Adrenal gland (tissue), 12 donors: ENCODE data around the gene C16orf87. TPM values are rescaled to one million over a fixed set of nuclear protein-coding genes. Genes with fewer than 3 reads are reported as not detected.
"Not testable (repeated sequence)": the region's sequence is repeated elsewhere in the genome, so short reads cannot be mapped to it uniquely, and the experiment has no call there.

Experiments
- DNase-seq, 7 donors: peaks; one replicate each; pipeline ENCODE4 v3.0.0-alpha.2; 2019 to 2020
- H3K27ac ChIP-seq, 5 donors: fragments of 200-600 bp; sonication (generic) in 4 of 5; 1 replicate in 3 of 5; 2 replicates in 2 of 5; pipeline versions ENCODE4 v1.5.1 to v1.8.0; 2016 to 2020; ENCODE audit warnings: mild to moderate bottlenecking in 1 of 5
- H3K27me3 ChIP-seq: fragments of 200-600 bp; 2 replicates; pipeline ENCODE4 v1.8.0; 2021
- H3K36me3 ChIP-seq, 2 donors: fragments of 200-600 bp; replicated peaks in 1 of 2; 1 replicate in 1 of 2; 2 replicates in 1 of 2; pipeline versions ENCODE4 v1.5.1 to v1.8.0; 2018 to 2022
- H3K4me1 ChIP-seq, 2 donors: fragments of 200-600 bp; replicated peaks in 1 of 2; 1 replicate in 1 of 2; 2 replicates in 1 of 2; pipeline versions ENCODE4 v1.5.1 to v1.8.0; 2018 to 2021
- H3K4me3 ChIP-seq, 4 donors: fragments of 200-600 bp; sonication (generic) in 3 of 4; one replicate each; pipeline ENCODE4 v1.5.1; 2016 to 2018
- H3K9me3 ChIP-seq, 3 donors: fragments of 200-600 bp; sonication (generic) in 1 of 3; replicated peaks in 1 of 3; 1 replicate in 2 of 3; 2 replicates in 1 of 3; pipeline versions ENCODE4 v1.5.1 to v1.8.0; 2016 to 2021
- POLR2A ChIP-seq, 2 donors: fragments of 450-650 bp; IDR thresholded peaks; one replicate each; pipeline ENCODE4 v1.6.1; 2017; ENCODE audit warnings: antibody characterized with exemption in 2 of 2, mild to moderate bottlenecking in 2 of 2, moderate library complexity in 1 of 2
- WGBS, 4 donors: extraction: QIAGEN DNeasy Blood & Tissue Kit in 2 of 4; methylation state at CpG; one replicate each; pipeline versions ENCODE4 v1.1.5 to v1.1.7; 2013 to 2017; 5-methylcytosine and 5-hydroxymethylcytosine counted together
- intact Hi-C, 2 donors: fragments of 100-400 bp; cut with DNase I; formaldehyde crosslinking; loops; one replicate each; pipeline versions ENCODE4 v1.14.1 to v1.15.0; 2022 to 2023
- polyA plus RNA-seq, 3 donors: library from polyadenylated mRNA; stranded (reverse); fragments of 200-250 nt in 2 of 3; fragments of 350-450 nt in 1 of 3; fragmentation: Illumina TruSeq in 1 of 3; extraction: RNeasy Lipid Tissue Mini Kit (QIAGEN cat#74804) in 1 of 3; gene quantifications; one replicate each; pipeline ENCODE4 v1.2.3, GENCODE V29; 2013 to 2014
- total RNA-seq, 9 donors: library from RNA; depleted of rRNA in 4 of 9; stranded (reverse); fragments of >200 nt in 4 of 9; fragments of 120-200 nt in 1 of 9; fragmentation: NEBNext Ultra II Directional in 1 of 9; extraction: Animal tissue kit (Norgen Biotek cat#: 25700) in 1 of 9; gene quantifications; one replicate each; pipeline versions ENCODE4 v1.1.0 to v1.2.4, GENCODE V29; 2013 to 2023
- TF ChIP-seq, protein P1 (sequence below), 6 experiments: fragments of 450-650 bp in 4 of 6; fragments of 200-600 bp in 2 of 6; sonication (generic) in 1 of 6; IDR thresholded peaks; 1 replicate in 5 of 6; 2 replicates in 1 of 6; pipeline versions ENCODE4 v1.5.1 to v1.8.0; 2016 to 2021; ENCODE audit warnings: antibody characterized with exemption in 6 of 6, mild to moderate bottlenecking in 2 of 6, moderate library complexity in 1 of 6
- donor health status: healthy with polysubstance abuse.
- donor health status: Bipolar disorder and iron deficiency.
- donor health status: DM: yes; HTN: yes; CAD: no.
- donor health status: DM: no; HTN: no; CAD: no.
- donor health status: DM: no; HTN: no; CAD: no.
- donor health status: DM: yes; HTN: yes; CAD: no.

The C16orf87 gene
- total and polyA plus RNA-seq, 12 donors: 2.3 to 26.0 (median 7.8) TPM

DNA sequence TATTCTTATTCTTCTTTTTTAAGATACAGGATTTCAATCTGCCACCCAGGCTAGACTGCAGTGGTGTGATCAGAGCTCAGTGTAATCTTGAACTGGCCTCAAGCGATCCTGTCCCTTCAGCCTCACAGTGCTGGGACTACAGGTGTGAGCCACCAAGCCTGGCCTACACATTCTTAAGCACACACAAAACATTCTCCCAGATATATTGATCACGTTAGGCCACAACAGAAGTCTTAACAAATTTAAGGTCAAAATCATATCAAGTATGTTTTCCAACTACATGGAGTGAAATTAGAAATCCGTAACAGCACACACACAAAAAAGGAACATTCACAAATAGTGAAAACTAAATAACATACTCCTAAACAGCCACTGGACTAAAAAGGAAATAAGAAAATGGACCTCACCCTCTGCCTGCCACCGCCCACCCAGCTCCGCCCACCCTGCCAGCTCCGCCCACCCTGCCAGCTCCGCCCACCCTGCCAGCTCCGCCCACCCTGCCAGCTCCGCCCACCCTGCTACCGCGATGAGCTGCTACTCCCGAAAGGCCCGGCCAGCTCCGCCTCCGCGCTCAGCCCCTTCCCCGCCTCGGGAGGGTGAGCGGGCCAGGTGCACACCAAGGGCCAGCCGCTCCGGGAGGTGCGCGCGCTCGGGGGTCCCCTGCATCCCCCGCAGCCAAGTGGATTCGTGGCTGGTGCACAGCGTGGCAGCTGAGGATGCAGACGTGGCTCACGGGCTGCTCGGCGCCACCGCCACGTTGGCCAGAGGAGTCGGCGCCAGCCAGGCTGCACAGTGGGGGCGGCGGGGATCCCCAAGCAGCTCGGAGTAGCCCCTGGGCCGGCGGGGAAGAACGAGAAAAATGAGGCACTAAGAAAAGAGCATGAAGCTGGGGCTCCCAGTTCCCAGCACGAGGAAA lies 41.2 kb downstream of the C16orf87 start:
- peak; percentile 75 to 85 (median 84) for DNase-seq
- H3K4me1 ChIP-seq: no peaks in the 10 kb centered on the region
- H3K9me3 ChIP-seq: peaks cover 0 to 6% (median 0%) of the 10 kb centered on the region in 3 donors
- peak in 1 of 2 donors; percentile 25 for TF ChIP-seq POLR2A (IDR thresholded peaks at IDR 0.05)
- TF ChIP-seq, protein P1, sequence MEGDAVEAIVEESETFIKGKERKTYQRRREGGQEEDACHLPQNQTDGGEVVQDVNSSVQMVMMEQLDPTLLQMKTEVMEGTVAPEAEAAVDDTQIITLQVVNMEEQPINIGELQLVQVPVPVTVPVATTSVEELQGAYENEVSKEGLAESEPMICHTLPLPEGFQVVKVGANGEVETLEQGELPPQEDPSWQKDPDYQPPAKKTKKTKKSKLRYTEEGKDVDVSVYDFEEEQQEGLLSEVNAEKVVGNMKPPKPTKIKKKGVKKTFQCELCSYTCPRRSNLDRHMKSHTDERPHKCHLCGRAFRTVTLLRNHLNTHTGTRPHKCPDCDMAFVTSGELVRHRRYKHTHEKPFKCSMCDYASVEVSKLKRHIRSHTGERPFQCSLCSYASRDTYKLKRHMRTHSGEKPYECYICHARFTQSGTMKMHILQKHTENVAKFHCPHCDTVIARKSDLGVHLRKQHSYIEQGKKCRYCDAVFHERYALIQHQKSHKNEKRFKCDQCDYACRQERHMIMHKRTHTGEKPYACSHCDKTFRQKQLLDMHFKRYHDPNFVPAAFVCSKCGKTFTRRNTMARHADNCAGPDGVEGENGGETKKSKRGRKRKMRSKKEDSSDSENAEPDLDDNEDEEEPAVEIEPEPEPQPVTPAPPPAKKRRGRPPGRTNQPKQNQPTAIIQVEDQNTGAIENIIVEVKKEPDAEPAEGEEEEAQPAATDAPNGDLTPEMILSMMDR (IDR thresholded peaks at IDR 0.05): no peak
- peak overlapping the region in 3 of 4 donors; percentile 2 to 70 (median 51) for H3K4me3 ChIP-seq
- H3K27me3 ChIP-seq: no peaks in the 10 kb centered on the region
- H3K27ac ChIP-seq: peak overlapping the region in 1 of 5 donors; percentile 13
- intact Hi-C loops: no loop called here
- WGBS, 4 donors: 6 to 11% (median 8%) methylated on average over 20 to 43 of the region's 43 CpGs
- no peaks in the 10 kb centered on the region for H3K36me3 ChIP-seq

DNA sequence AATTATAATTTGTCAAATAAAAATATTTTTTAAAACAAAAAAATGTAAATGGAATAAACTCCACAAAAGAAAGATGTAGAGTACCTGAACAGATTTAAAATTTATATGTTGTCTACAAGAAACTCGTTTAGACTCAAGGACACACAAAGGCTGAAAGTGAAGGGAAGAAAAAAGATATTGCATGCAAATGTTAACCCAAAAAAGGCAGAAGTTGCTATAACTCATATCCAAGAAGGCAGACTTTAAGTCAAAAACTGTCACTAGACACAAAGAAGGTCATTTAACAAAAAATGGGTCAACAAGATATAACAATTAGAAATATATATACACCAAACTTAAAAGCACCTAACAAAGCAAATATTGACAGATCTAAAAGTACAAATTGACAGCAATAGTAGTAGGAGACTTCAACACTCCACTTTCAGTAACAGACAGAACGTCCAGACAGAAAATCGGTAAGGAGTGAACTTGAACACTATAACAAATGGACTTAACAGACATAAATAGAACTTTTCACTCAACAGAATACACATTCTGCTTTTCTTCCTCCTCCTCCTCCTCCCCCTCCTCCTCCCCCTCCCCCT lies 42.0 kb downstream of the C16orf87 start:
- DNase-seq: no peak
- H3K27ac ChIP-seq: no peak overlapping the region
- H3K4me3 ChIP-seq: no peak overlapping the region
- no peaks in the 10 kb centered on the region for H3K27me3 ChIP-seq
- H3K4me1 ChIP-seq: no peaks in the 10 kb centered on the region
- H3K36me3 ChIP-seq: no peaks in the 10 kb centered on the region
- WGBS, 4 donors: 62 to 69% (median 66%) methylated on average over 3 of the region's 3 CpGs
- intact Hi-C loops: no loop called here
- peaks cover 0 to 4% (median 0%) of the 10 kb centered on the region in 3 donors for H3K9me3 ChIP-seq
- TF ChIP-seq, protein P1 (IDR thresholded peaks at IDR 0.05): no peak
- no peak for TF ChIP-seq POLR2A (IDR thresholded peaks at IDR 0.05)

DNA sequence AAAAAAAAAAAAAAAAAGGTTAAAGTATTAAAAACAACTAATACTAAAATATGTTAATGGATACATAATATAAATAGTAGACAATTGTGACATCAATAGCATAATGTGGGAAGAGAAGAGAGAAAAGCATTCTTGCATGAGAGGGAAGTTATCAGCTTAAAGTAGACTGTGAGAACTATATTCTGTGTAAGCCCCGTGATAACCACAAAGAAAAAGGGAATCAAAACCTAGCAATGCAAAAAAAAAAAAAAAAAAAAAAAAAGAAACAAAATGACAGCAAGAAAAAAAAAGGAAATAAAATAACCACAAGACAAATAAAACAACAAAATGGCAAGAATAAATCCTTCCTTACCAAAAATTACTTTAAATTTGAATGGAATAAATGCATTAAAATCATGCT lies 43.1 kb downstream of the C16orf87 start:
- Histone ChIP-seq H3K4me3 (no peak overlapping the region), H3K27ac (no peak overlapping the region), H3K27me3 (no peaks in the 10 kb centered on the region), H3K4me1 (no peaks in the 10 kb centered on the region), H3K9me3 (no peaks in the 10 kb centered on the region), H3K36me3 (no peaks in the 10 kb centered on the region)
- DNase-seq: no peak
- no peak for TF ChIP-seq POLR2A (IDR thresholded peaks at IDR 0.05)
- TF ChIP-seq, protein P1 (IDR thresholded peaks at IDR 0.05): no peak
- 67 to 81% (median 70%) methylated on average over 1 of the region's 1 CpG for WGBS, 4 donors
- intact Hi-C loops: no loop called here

DNA sequence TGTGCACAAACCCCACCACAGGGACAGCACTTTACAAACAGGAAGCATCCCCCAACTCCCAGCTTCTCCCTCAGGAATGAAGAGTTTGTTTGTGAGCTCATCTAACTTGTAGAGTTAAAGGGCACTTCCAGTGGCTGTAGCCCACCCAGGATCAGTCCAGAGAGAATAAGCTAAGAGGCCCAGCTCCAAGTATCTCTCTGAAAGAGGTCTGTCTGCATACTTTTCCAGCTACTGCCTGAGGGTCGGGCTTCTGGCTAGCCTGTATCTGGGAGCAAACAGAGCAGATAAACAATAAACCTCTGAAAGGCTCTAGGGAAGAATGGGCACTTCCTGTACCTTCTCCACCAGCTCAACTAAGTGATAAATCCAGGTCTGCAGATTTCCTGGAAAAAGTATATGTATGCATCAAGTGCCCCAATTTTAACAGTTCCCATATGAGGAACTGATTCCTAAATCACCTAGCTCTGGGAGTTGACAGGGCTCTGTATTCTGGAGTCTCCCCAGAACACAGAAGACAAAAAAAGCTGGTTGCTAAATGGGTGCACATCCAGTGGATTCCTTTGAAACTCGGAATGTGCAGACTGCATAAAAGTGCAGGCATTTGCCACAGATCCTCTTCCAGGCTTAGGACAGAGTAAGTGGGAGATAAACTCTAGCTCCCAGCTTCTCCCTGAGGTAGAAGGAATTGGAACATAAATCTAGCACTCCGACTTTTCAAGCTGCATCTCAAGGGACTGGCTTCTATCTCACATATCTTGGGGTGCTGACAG lies 45.7 kb downstream of the C16orf87 start:
- H3K9me3 ChIP-seq: no peaks in the 10 kb centered on the region
- H3K27me3 ChIP-seq: no peaks in the 10 kb centered on the region
- H3K36me3 ChIP-seq: no peaks in the 10 kb centered on the region
- 56 to 72% (median 61%) methylated on average over 2 to 3 of the region's 3 CpGs for WGBS, 4 donors
- TF ChIP-seq, protein P1 (IDR thresholded peaks at IDR 0.05): no peak
- TF ChIP-seq POLR2A (IDR thresholded peaks at IDR 0.05): no peak
- no peak overlapping the region for H3K27ac ChIP-seq
- no peaks in the 10 kb centered on the region for H3K4me1 ChIP-seq
- intact Hi-C loops: no loop called here
- no peak overlapping the region for H3K4me3 ChIP-seq
- no peak for DNase-seq

DNA sequence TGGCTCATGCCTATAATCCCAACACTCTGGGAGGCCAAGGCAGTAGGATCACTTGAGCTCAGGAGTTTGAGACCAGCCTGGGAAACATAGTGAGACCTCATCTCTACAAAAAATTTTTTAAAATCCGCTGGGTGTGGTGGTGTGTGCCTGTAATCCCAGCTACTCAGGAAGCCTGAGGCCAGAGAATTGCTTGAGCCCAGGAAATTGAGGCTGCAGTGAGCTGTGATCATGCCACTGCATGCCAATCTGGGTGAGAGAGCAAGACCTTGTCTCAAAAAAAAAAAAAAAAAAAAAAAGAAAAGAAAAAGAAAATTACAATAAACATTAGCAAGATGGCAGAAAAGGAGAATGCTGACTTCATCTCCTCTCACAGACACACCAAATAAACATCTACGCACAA lies 46.4 kb downstream of the C16orf87 start:
- H3K4me3 ChIP-seq, H3K27ac ChIP-seq, H3K4me1 ChIP-seq, DNase-seq, intact Hi-C loops, H3K9me3 ChIP-seq, H3K36me3 ChIP-seq, H3K27me3 ChIP-seq: not testable (repeated sequence)
- WGBS, 4 donors: 76 to 90% (median 86%) methylated on average over 2 of the region's 2 CpGs
